Renal cortical epithelial cell (primary cell): Measurements from ENCODE around the gene SNRNP25. TPM values are rescaled to one million over a fixed set of nuclear protein-coding genes. Genes with fewer than 3 reads are reported as not detected.

ENCODE experiments used
- DNase-seq: peaks from one replicate; pipeline ENCODE4 v3.0.0-alpha.2; 2011; ENCODE audit warnings: low read depth
- total RNA-seq: library from RNA; depleted of rRNA; stranded (reverse); fragments of >200 nt; gene quantifications from 2 replicates; pipeline ENCODE4 v1.2.3, GENCODE V29; 2014

Gene SNRNP25
- total RNA-seq, 1 donor from 2014 or later = 19.1 TPM

DNA sequence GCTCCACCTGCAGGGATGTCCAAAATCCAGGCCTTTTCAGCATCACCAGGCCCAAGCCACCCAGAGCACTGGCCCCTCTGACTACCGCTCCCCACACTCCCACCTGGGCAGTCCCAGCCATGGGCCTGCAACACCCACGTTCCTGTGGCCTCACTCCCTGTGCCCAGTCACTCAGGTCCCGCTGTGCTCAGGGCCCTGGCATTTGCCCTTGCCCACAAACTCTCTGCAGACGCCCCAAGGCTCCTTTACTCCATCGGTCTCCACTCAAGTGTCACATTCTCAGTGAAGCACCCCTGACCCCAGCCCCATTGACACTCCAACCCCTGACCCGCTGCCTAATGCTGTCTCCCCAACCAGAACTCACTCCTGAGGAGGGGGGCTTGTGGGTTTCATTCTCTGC is 48.0 kb downstream of the SNRNP25 start:
- DNase-seq = peak; percentile 27

DNA sequence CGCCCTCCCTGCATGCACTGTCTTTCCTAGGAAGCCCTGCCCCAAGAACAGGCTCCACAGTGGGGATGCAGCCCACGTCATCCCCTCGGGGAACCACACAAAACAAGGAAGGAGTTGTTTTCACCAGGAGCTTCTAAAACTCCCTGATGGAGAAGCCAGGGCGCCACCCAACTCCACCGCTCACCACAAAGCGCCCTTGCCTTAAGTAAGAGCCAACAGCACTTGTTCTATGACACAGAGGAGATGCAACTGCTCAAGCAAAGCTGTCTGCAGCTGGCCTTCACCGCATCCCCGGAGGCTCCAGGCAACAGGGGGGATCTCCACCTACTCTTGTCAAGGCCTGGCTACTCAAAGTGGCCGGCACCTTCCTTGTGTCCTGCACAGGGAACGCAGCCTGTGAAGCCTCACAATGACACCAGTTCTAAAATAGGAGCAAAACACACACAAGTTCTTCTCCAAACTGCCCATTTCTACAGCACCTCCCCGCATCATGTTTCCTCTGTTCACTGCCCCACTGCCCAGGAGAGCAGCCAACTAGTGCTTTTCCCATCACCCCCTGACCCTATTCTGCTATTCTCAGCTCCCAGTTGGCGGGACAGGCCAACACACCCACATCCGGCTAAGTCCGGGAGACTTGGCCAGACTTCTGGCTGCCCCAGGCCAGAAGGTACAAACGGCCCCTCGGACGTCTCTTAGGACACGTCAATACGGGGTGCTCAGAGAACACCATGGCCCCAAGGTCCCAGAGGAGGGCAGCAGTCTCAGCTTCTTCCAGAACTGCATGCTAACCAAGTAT is 48.6 kb downstream of the SNRNP25 start:
- DNase-seq = peak; percentile 59

DNA sequence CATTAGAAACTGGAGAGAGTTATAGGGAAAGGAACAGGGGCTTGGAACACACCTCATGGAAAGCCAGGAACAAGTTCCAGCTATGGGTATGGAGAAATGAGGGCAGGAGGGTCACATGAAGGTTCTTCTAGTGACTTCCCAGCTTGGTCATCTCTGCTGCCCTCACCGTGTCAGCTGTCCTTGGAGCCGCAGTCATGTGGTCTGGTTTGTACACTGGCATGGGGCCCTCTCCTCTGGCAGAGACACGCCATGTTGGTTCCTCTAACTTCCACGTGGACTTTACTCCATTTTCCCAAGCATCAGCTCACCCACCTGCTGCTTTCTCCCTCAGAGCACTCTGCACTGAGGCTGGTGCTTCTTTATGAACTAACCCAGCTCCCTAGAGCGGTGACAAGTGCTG is 50.7 kb downstream of the SNRNP25 start:
- DNase-seq = no peak

DNA sequence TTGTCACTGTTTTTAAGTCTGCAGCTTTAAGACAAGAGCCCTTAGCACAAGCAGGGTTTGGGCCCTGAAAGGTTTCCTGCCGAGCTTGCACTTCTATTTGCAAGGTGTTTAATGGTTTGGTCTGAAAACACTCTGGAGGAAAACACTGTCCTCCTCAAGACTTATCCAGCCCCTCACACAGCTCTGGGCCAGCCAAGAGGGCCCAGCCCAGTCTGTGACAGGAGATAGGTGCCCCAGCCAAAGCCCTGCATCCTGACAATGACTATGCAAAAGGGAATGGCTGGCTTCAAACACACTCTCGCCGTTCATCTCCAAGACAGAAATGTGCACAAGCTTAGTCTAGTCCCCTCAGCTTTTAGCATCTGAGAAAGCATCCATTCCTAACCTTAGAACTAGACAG is 51.3 kb downstream of the SNRNP25 start:
- DNase-seq = no peak

DNA sequence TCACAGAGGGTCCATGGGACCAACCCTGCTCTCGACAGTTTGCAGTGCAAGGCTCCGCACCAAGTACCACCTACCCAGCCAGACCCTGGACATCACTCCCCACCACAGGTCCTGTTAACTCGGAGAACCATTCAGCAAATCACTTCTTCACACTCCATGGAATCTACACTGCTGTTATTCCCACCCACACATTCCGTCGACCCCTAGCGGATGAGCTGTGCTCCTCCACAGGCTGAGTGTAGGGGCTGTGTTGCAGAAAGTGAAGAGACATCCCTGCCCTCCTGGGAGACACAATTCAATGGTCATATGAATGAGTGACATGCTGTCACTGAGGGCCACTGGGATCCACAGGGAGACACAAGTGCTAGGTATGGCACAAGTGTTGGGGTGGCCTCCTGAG is 51.9 kb downstream of the SNRNP25 start:
- no peak for DNase-seq

DNA sequence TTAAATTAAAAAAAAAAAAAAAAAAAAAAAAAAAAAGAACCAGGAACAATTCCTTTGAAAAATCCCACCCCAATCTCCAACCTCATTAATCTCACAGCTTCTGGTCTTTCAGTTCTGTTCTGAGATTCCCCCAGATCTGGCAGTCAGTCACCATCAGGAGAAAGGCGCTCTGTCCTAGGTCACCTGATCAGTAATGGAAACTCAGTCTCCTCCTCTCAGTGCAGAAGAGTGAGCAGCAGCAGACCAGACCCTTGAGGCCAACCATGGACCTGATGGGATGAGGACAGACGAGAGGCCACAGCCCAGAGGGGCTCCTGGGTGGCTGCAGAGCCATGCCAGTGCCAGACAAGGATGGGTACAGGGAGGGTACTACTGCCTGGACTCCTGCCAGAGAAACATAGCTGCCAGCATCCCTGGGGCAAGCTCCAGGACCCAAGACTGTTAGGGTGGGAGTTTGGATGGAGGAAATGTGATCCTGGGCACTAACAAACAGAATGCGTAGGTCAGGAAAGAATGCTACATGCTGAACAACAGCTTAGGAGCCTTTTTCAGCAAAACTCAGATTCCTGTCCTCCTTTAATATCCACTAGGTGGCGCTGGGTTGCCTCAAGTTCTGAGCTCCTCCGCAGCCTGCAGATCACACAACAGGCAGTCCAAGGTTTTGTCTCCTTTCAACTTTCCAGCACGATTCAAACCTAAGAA is 53.1 kb downstream of the SNRNP25 start:
- peak; percentile 71 for DNase-seq

Other genes starting within 250 kb of the SNRNP25 start
- gene POLR3K, start 220 bp upstream of the SNRNP25 start, total RNA-seq = 4.1 and 4.5 TPM in 2 replicates
- gene RHBDF1, start 18.8 kb downstream of the SNRNP25 start, total RNA-seq = 20.7 and 37.3 TPM in 2 replicates
- gene MPG, start 24.4 kb downstream of the SNRNP25 start, total RNA-seq = 49.3 and 233 TPM in 2 replicates
- 3.6 and 26.0 TPM in 2 replicates for gene NPRL3, start 84.8 kb downstream of the SNRNP25 start, total RNA-seq
- gene HBZ, start 98.8 kb downstream of the SNRNP25 start, total RNA-seq = not detected in 2 replicates
- not detected in 2 replicates for gene HBM, start 112.2 kb downstream of the SNRNP25 start, total RNA-seq
- not detected in 2 replicates for gene HBA2, start 119.0 kb downstream of the SNRNP25 start, total RNA-seq
- not detected in 2 replicates for gene HBA1, start 122.9 kb downstream of the SNRNP25 start, total RNA-seq
- 2.4 TPM in 1 of 2 replicates, not detected in the other for gene HBQ1, start 126.6 kb downstream of the SNRNP25 start, total RNA-seq
- gene LUC7L, start 175.6 kb downstream of the SNRNP25 start, total RNA-seq = 21.2 and 44.9 TPM in 2 replicates
- 76.4 and 204 TPM in 2 replicates for gene FAM234A, start 181.0 kb downstream of the SNRNP25 start, total RNA-seq
- gene RGS11, start 222.1 kb downstream of the SNRNP25 start, total RNA-seq = 0.40 TPM in 1 of 2 replicates, not detected in the other
- gene ARHGDIG, start 226.8 kb downstream of the SNRNP25 start, total RNA-seq = not detected in 2 replicates
- not detected in 2 replicates for gene PDIA2, start 229.3 kb downstream of the SNRNP25 start, total RNA-seq